CMK (cell line): ENCODE measurements around the gene CCDC80.

ENCODE experiments used
- DNase-seq: peaks from one replicate; pipeline ENCODE4 v3.0.0-alpha.2; 2010; ENCODE audit warnings: low read depth

The CCDC80 gene

GRCh38 chr3:112633757-112634156 lies 7.2 kb downstream of the CCDC80 start:
- no peak for DNase-seq

- DNase-seq: no peak
Measured at GRCh38 chr3:112633191-112633590, 7.8 kb downstream of the CCDC80 start.

- no peak for DNase-seq
Measured at GRCh38 chr3:112632596-112632995, 8.3 kb downstream of the CCDC80 start.

- no peak for DNase-seq
Measured at GRCh38 chr3:112631257-112631656, 9.7 kb downstream of the CCDC80 start.

GRCh38 chr3:112629425-112629824 lies 11.5 kb downstream of the CCDC80 start:
- no peak for DNase-seq

- DNase-seq: no peak
Measured at GRCh38 chr3:112627919-112628466, 12.9 kb downstream of the CCDC80 start.

GRCh38 chr3:112627419-112627818 lies 13.5 kb downstream of the CCDC80 start:
- DNase-seq: no peak

- DNase-seq: no peak
Measured at GRCh38 chr3:112623717-112624116, 17.2 kb downstream of the CCDC80 start.

- DNase-seq: no peak
Measured at GRCh38 chr3:112623213-112623612, 17.7 kb downstream of the CCDC80 start.

- no peak for DNase-seq
Measured at GRCh38 chr3:112619295-112619694, 21.6 kb downstream of the CCDC80 start.

- no peak for DNase-seq
Measured at GRCh38 chr3:112617285-112617684, 23.7 kb downstream of the CCDC80 start.

- no peak for DNase-seq
Measured at GRCh38 chr3:112615989-112616731, 24.8 kb downstream of the CCDC80 start.

GRCh38 chr3:112611752-112612515 lies 29.0 kb downstream of the CCDC80 start:
- no peak for DNase-seq

- DNase-seq: no peak
Measured at GRCh38 chr3:112610121-112610520, 30.8 kb downstream of the CCDC80 start.

GRCh38 chr3:112607863-112608262 lies 33.1 kb downstream of the CCDC80 start:
- DNase-seq: no peak

GRCh38 chr3:112606098-112606497 lies 34.8 kb downstream of the CCDC80 start:
- no peak for DNase-seq

- no peak for DNase-seq
Measured at GRCh38 chr3:112605285-112605684, 35.7 kb downstream of the CCDC80 start.

- DNase-seq: no peak
Measured at GRCh38 chr3:112604536-112604935, 36.4 kb downstream of the CCDC80 start.

- no peak for DNase-seq
Measured at GRCh38 chr3:112602217-112602838, 38.6 kb downstream of the CCDC80 start.

- no peak for DNase-seq
Measured at GRCh38 chr3:112598731-112599130, 42.2 kb downstream of the CCDC80 start.

GRCh38 chr3:112597945-112598344 lies 43.0 kb downstream of the CCDC80 start:
- no peak for DNase-seq

GRCh38 chr3:112594856-112595255 lies 46.1 kb downstream of the CCDC80 start:
- no peak for DNase-seq

- DNase-seq: no peak
Measured at GRCh38 chr3:112593258-112593657, 47.7 kb downstream of the CCDC80 start.
